Left renal cortex interstitium (tissue), 4 donors: ENCODE measurements around the gene NOL6. TPM values are rescaled to one million over a fixed set of nuclear protein-coding genes. Genes with fewer than 3 reads are reported as not detected.
"Not testable (repeated sequence)": the region's sequence is repeated elsewhere in the genome, so short reads cannot be mapped to it uniquely, and the experiment has no call there.

Source experiments
- DNase-seq, 4 donors: peaks; one replicate each; pipeline ENCODE4 v3.0.0-alpha.2; 2013; ENCODE audit warnings: low read depth in 4 of 4, low spot score in 2 of 4, missing footprints in 1 of 4
- polyA plus RNA-seq, 4 donors: library from polyadenylated mRNA; unstranded; fragments of 120-200 nt; gene quantifications; one replicate each; pipeline ENCODE4 v1.2.1, GENCODE V29; 2013; ENCODE audit not compliant: insufficient read length in 4 of 4

Gene NOL6
- polyA plus RNA-seq, 4 donors, result 23.8 to 26.6 (median 25.9) TPM

- DNase-seq, result no peak
Observed at GRCh38 chr9:33472171-33472880, 1.4 kb downstream of the NOL6 start.

- DNase-seq, result no peak
Observed at GRCh38 chr9:33471361-33471760, 2.4 kb downstream of the NOL6 start.

- DNase-seq, result no peak
Observed at GRCh38 chr9:33469891-33470290, 3.8 kb downstream of the NOL6 start.

- DNase-seq, result no peak
Observed at GRCh38 chr9:33468797-33469621, 4.7 kb downstream of the NOL6 start.

GRCh38 chr9:33468215-33468730, 5.5 kb downstream of the NOL6 start:
- no peak for DNase-seq

- DNase-seq, result no peak
Observed at GRCh38 chr9:33467526-33467925, 6.2 kb downstream of the NOL6 start.

GRCh38 chr9:33466565-33467495, 6.9 kb downstream of the NOL6 start:
- no peak for DNase-seq

GRCh38 chr9:33465596-33466564, 7.8 kb downstream of the NOL6 start:
- no peak for DNase-seq

- DNase-seq, result no peak
Observed at GRCh38 chr9:33465096-33465495, 8.6 kb downstream of the NOL6 start.

- no peak for DNase-seq
Observed at GRCh38 chr9:33464045-33464636, 9.6 kb downstream of the NOL6 start.

- no peak for DNase-seq
Observed at GRCh38 chr9:33463151-33463550, 10.6 kb downstream of the NOL6 start.

- no peak for DNase-seq
Observed at GRCh38 chr9:33461492-33461891, 12.2 kb downstream of the NOL6 start.

GRCh38 chr9:33460854-33461253, 12.9 kb downstream of the NOL6 start:
- no peak for DNase-seq

GRCh38 chr9:33459115-33459514, 14.6 kb downstream of the NOL6 start:
- DNase-seq, result no peak

- no peak for DNase-seq
Observed at GRCh38 chr9:33458444-33458843, 15.3 kb downstream of the NOL6 start.

- no peak for DNase-seq
Observed at GRCh38 chr9:33455945-33456344, 17.8 kb downstream of the NOL6 start.

GRCh38 chr9:33455456-33455855, 18.3 kb downstream of the NOL6 start:
- not testable (repeated sequence) for DNase-seq

GRCh38 chr9:33454661-33455026, 19.1 kb downstream of the NOL6 start:
- DNase-seq, result not testable (repeated sequence)

GRCh38 chr9:33453999-33454660, 19.6 kb downstream of the NOL6 start:
- DNase-seq, result no peak
